ENCODE measurements around the gene SYCP2L. TPM values are rescaled to one million over a fixed set of nuclear protein-coding genes. Genes with fewer than 3 reads are reported as not detected.

Gene SYCP2L
- total RNA-seq, 4 donors from 2014 or later, result 0.53 to 1.3 TPM; not detected in 2

- no peak for DNase-seq
- Histone ChIP-seq H3K4me1 (peaks cover 0 to under 1% (median 0%) of the 10 kb centered on the region in 3 donors), H3K4me3 (no peak overlapping the region), H3K27ac (no peak overlapping the region), H3K27me3 (peaks cover 0 to 14% (median 0%) of the 10 kb centered on the region in 4 donors), H3K36me3 (no peaks in the 10 kb centered on the region), H3K9me3 (no peaks in the 10 kb centered on the region)
- TF ChIP-seq CTCF (IDR thresholded peaks at IDR 0.05), result no peak
- TF ChIP-seq POLR2A (IDR thresholded peaks at IDR 0.05), result no peak
- WGBS, 2 donors, result 93 to 96% methylated on average over 3 of the region's 3 CpGs
- intact Hi-C loops (cut with DNase I), result no loop called here
These were observed 130.2 kb downstream of the SYCP2L start for GRCh38 chr6:11017090-11017489.

GRCh38 chr6:11018225-11018624 lies 131.4 kb downstream of the SYCP2L start:
- no peak overlapping the region for H3K27ac ChIP-seq
- no peaks in the 10 kb centered on the region for H3K36me3 ChIP-seq
- H3K4me1 ChIP-seq, result no peaks in the 10 kb centered on the region
- H3K4me3 ChIP-seq, result no peak overlapping the region
- H3K9me3 ChIP-seq, result no peaks in the 10 kb centered on the region
- peaks cover 0 to 13% (median 0%) of the 10 kb centered on the region in 4 donors for H3K27me3 ChIP-seq
- DNase-seq, result no peak
- 90 to 93% methylated on average over 2 of the region's 2 CpGs for WGBS, 2 donors
- intact Hi-C loops (cut with DNase I), result no loop called here
- TF ChIP-seq CTCF (IDR thresholded peaks at IDR 0.05) (no peak), POLR2A (IDR thresholded peaks at IDR 0.05) (no peak)

- WGBS, 2 donors, result 52 to 73% methylated on average over 2 of the region's 2 CpGs
- no peak for DNase-seq
- Histone ChIP-seq H3K27me3 (peaks cover 0 to 4% (median 0%) of the 10 kb centered on the region in 4 donors), H3K36me3 (no peaks in the 10 kb centered on the region), H3K9me3 (no peaks in the 10 kb centered on the region), H3K4me1 (no peaks in the 10 kb centered on the region), H3K4me3 (no peak overlapping the region), H3K27ac (no peak overlapping the region)
- TF ChIP-seq POLR2A (IDR thresholded peaks at IDR 0.05), result no peak
- TF ChIP-seq CTCF (IDR thresholded peaks at IDR 0.05), result no peak
- intact Hi-C loops (cut with DNase I), result no loop called here
These were observed 134.2 kb downstream of the SYCP2L start for GRCh38 chr6:11021003-11021402.

GRCh38 chr6:11021714-11022113 lies 134.9 kb downstream of the SYCP2L start:
- no peak for TF ChIP-seq POLR2A (IDR thresholded peaks at IDR 0.05)
- TF ChIP-seq CTCF (IDR thresholded peaks at IDR 0.05), result no peak
- Histone ChIP-seq H3K9me3 (no peaks in the 10 kb centered on the region), H3K36me3 (no peaks in the 10 kb centered on the region), H3K27me3 (peaks cover 0 to 11% (median 0%) of the 10 kb centered on the region in 4 donors), H3K27ac (no peak overlapping the region), H3K4me1 (no peaks in the 10 kb centered on the region), H3K4me3 (no peak overlapping the region)
- no peak for DNase-seq
- whole genome bisulfite sequencing, 2 donors, result 74 to 76% methylated on average over 6 of the region's 7 CpGs
- intact Hi-C loops (cut with DNase I), result no loop called here

- Histone ChIP-seq H3K4me1 (no peaks in the 10 kb centered on the region), H3K27ac (no peak overlapping the region), H3K9me3 (no peaks in the 10 kb centered on the region), H3K36me3 (no peaks in the 10 kb centered on the region), H3K4me3 (no peak overlapping the region), H3K27me3 (peaks cover 0 to 15% (median 0%) of the 10 kb centered on the region in 4 donors)
- intact Hi-C loops (cut with DNase I), result no loop called here
- no peak for DNase-seq
- TF ChIP-seq POLR2A (IDR thresholded peaks at IDR 0.05) (no peak), CTCF (IDR thresholded peaks at IDR 0.05) (no peak)
These were observed 136.2 kb downstream of the SYCP2L start for GRCh38 chr6:11023032-11023431.

Other genes starting within 250 kb of the SYCP2L start
- gene C6orf52, start 192.4 kb upstream of the SYCP2L start, total RNA-seq, result not detected
- 10 to 100 TPM; 11.4 to 23.6 (median 19.4) TPM for gene PAK1IP1, start 192.1 kb upstream of the SYCP2L start, total RNA-seq
- gene TMEM14C, start 164.0 kb upstream of the SYCP2L start, total RNA-seq, result 100 to 1,000 TPM in 1 of 4 donors, 10 to 100 TPM in 3; 42.8 to 125 (median 69.2) TPM
- gene TMEM14B, start 139.2 kb upstream of the SYCP2L start, total RNA-seq, result 10 to 100 TPM; 12.7 to 64.5 (median 47.1) TPM
- gene MAK, start 48.5 kb upstream of the SYCP2L start, total RNA-seq, result under 1 TPM in 2 of 4 donors, not detected in 2; 0.04 to 0.19 TPM
- not detected for gene GCM2, start 5.0 kb upstream of the SYCP2L start, total RNA-seq
- under 1 TPM in 3 of 4 donors, not detected in 1; 0.06 to 0.38 (median 0.18) TPM for gene ELOVL2, start 157.3 kb downstream of the SYCP2L start, total RNA-seq
- gene SMIM13, start 206.8 kb downstream of the SYCP2L start, total RNA-seq, result 1 to 10 TPM; 3.8 to 7.4 (median 6.3) TPM
- under 1 TPM in 1 of 4 donors, not detected in 3; 0.76 TPM for gene ERVFRD-1, start 224.7 kb downstream of the SYCP2L start, total RNA-seq

Data from esophagus squamous epithelium (tissue), 5 donors.